ENCODE data around the gene ARHGEF5.

ARHGEF5 gene

DNA sequence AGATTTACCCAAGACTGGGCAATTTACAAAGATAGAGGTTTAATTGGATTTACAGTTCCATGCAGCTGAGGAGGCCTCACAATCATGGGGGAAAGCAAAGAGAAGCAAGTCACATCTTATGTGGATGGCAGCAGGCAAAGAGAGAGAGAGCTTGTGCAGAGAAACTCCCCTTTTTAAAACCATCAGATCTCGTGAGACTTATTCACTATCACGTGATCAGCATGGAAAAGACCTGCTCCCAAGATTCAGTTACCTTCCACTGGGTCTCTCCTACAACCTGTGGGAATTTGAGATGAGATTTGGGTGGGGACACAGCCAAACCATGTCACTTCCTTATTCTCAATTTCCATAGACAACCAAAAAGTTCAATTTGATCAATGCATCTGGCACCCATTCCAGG lies 73.2 kb downstream of the ARHGEF5 start:
- H3K9me2 ChIP-seq (replicated peaks; ENCODE audit: insufficient read depth, low read length), result no peaks in the 10 kb centered on the region
- H3K4me2 ChIP-seq (ENCODE audit: low read depth, low read length, poor library complexity, severe bottlenecking), result no peak overlapping the region
- no peaks in the 10 kb centered on the region for H4K20me1 ChIP-seq (ENCODE audit: low read depth, low read length)
- H3K36me3 ChIP-seq (ENCODE audit: low read length), result no peaks in the 10 kb centered on the region
- no peaks in the 10 kb centered on the region for H3K79me2 ChIP-seq (ENCODE audit: insufficient read depth, low read length)
- H3K9ac ChIP-seq (ENCODE audit: low read length), result no peak overlapping the region
- H3K27me3 ChIP-seq (ENCODE audit: low read length), result no peaks in the 10 kb centered on the region
- H2AFZ ChIP-seq (ENCODE audit: low read depth, low read length, severe bottlenecking), result no peak overlapping the region
- no peak overlapping the region for H3K27ac ChIP-seq (ENCODE audit: low read depth, low read length)
- no peaks in the 10 kb centered on the region for H3F3A ChIP-seq (ENCODE audit: insufficient read depth)
- H3K9me3 ChIP-seq (ENCODE audit: insufficient read depth, low read length), result no peaks in the 10 kb centered on the region
- TF ChIP-seq, protein P1, sequence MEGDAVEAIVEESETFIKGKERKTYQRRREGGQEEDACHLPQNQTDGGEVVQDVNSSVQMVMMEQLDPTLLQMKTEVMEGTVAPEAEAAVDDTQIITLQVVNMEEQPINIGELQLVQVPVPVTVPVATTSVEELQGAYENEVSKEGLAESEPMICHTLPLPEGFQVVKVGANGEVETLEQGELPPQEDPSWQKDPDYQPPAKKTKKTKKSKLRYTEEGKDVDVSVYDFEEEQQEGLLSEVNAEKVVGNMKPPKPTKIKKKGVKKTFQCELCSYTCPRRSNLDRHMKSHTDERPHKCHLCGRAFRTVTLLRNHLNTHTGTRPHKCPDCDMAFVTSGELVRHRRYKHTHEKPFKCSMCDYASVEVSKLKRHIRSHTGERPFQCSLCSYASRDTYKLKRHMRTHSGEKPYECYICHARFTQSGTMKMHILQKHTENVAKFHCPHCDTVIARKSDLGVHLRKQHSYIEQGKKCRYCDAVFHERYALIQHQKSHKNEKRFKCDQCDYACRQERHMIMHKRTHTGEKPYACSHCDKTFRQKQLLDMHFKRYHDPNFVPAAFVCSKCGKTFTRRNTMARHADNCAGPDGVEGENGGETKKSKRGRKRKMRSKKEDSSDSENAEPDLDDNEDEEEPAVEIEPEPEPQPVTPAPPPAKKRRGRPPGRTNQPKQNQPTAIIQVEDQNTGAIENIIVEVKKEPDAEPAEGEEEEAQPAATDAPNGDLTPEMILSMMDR (IDR thresholded peaks at IDR 0.05; ENCODE audit: insufficient read depth, low read length, poor library complexity, severe bottlenecking), result no peak
- TF ChIP-seq EZH2phosphoT487 (conservative IDR thresholded peaks at IDR 0.05; ENCODE audit: low read length), result no peak
- no peak overlapping the region for H3K4me3 ChIP-seq (ENCODE audit: insufficient read depth, low read length, poor library complexity, severe bottlenecking)

Measured in SU-DHL-6 (cell line).